Smooth muscle cell (in vitro differentiated cells): ENCODE measurements around the gene SPPL2C. TPM values are rescaled to one million over a fixed set of nuclear protein-coding genes. Genes with fewer than 3 reads are reported as not detected.

Source experiments
- DNase-seq: peaks from one replicate; lab custom pipeline; 2025; ENCODE audit not compliant: unreplicated experiment; lab: John Stamatoyannopoulos, UW
- H2AFZ ChIP-seq: fragments of 200-600 bp; sonication (generic); 2 replicates; pipeline ENCODE4 v1.6.0; 2016; ENCODE audit warnings: antibody characterized with exemption, low read depth, mild to moderate bottlenecking
- H3F3A ChIP-seq: fragments of 200-600 bp; sonication (generic); 2 replicates; pipeline ENCODE4 v1.6.0; 2017; ENCODE audit warnings: antibody characterized with exemption, low read depth
- H3K27ac ChIP-seq: fragments of 200-600 bp; sonication (generic); 2 replicates; pipeline ENCODE4 v1.5.1; 2016; ENCODE audit warnings: low read depth, mild to moderate bottlenecking
- H3K27me3 ChIP-seq: fragments of 200-600 bp; sonication (generic); 2 replicates; pipeline ENCODE4 v1.6.1; 2016; ENCODE audit warnings: low read depth, mild to moderate bottlenecking
- H3K36me3 ChIP-seq: fragments of 200-600 bp; sonication (generic); 2 replicates; pipeline ENCODE4 v1.5.1; 2016; ENCODE audit warnings: low read depth
- H3K4me1 ChIP-seq: fragments of 200-600 bp; sonication (generic); 2 replicates; pipeline ENCODE4 v1.5.1; 2016; ENCODE audit warnings: low read depth
- H3K4me2 ChIP-seq: fragments of 200-600 bp; sonication (generic); 2 replicates; pipeline ENCODE4 v1.6.0; 2016; ENCODE audit warnings: mild to moderate bottlenecking
- H3K4me3 ChIP-seq: fragments of 200-600 bp; sonication (generic); 2 replicates; pipeline ENCODE4 v1.5.1; 2016; ENCODE audit warnings: mild to moderate bottlenecking
- H3K79me2 ChIP-seq: fragments of 200-600 bp; sonication (generic); 2 replicates; pipeline ENCODE4 v1.6.0; 2016; ENCODE audit warnings: low read depth, mild to moderate bottlenecking
- H3K9ac ChIP-seq: fragments of 200-600 bp; sonication (generic); 2 replicates; pipeline ENCODE4 v1.6.0; 2016; ENCODE audit warnings: low read depth
- H3K9me3 ChIP-seq: fragments of 200-600 bp; sonication (generic); replicated peaks from 2 replicates; pipeline ENCODE4 v1.5.1; 2016; ENCODE audit warnings: low read depth
- H4K20me1 ChIP-seq: fragments of 200-600 bp; sonication (generic); 2 replicates; pipeline ENCODE4 v1.6.0; 2016; ENCODE audit warnings: low read depth
- CTCF ChIP-seq: fragments of 200-600 bp; sonication (generic); IDR thresholded peaks from 2 replicates; pipeline ENCODE4 v1.5.1; 2017; ENCODE audit warnings: borderline replicate concordance, mild to moderate bottlenecking, antibody characterized with exemption; ENCODE audit not compliant: insufficient read depth, poor library complexity, severe bottlenecking
- WGBS: methylation state at CpG from one replicate; pipeline ENCODE4 v1.1.7; 2016; ENCODE audit warnings: low lambda C conversion rate; 5-methylcytosine and 5-hydroxymethylcytosine counted together
- polyA plus RNA-seq: library from polyadenylated mRNA; unstranded; fragments of >200 nt; fragmentation: Nextera tagmentation; extraction: Ambion mirVana; gene quantifications from 2 replicates; pipeline ENCODE4 v1.2.1, GENCODE V29; 2016
- total RNA-seq: library from RNA; depleted of rRNA; stranded (reverse); fragments of >200 nt; gene quantifications from 2 replicates; pipeline ENCODE4 v1.2.3, GENCODE V29; 2014

The SPPL2C gene
- total and polyA plus RNA-seq, 2 experiments from 2014 or later = not detected

GRCh38 chr17:45867171-45867570 lies 22.5 kb downstream of the SPPL2C start:
- Histone ChIP-seq H3K9me3 (no peaks in the 10 kb centered on the region), H3K4me2 (no peak overlapping the region), H3K27ac (no peak overlapping the region), H2AFZ (no peak overlapping the region), H3F3A (no peaks in the 10 kb centered on the region), H3K4me3 (no peak overlapping the region), H3K79me2 (no peaks in the 10 kb centered on the region), H4K20me1 (no peaks in the 10 kb centered on the region), H3K4me1 (peaks cover 16% of the 10 kb centered on the region), H3K36me3 (no peaks in the 10 kb centered on the region), H3K27me3 (peaks cover 3% of the 10 kb centered on the region), H3K9ac (no peak overlapping the region)
- no peak for DNase-seq
- TF ChIP-seq CTCF = no peak
- 96% methylated on average over 6 of the region's 6 CpGs for WGBS

- Histone ChIP-seq H2AFZ (no peak overlapping the region), H3K4me3 (no peak overlapping the region), H3K27me3 (peaks cover 3% of the 10 kb centered on the region), H3K4me1 (peaks cover 16% of the 10 kb centered on the region), H3K27ac (no peak overlapping the region), H4K20me1 (no peaks in the 10 kb centered on the region), H3K9ac (no peak overlapping the region), H3K79me2 (no peaks in the 10 kb centered on the region), H3F3A (no peaks in the 10 kb centered on the region), H3K9me3 (no peaks in the 10 kb centered on the region), H3K4me2 (no peak overlapping the region), H3K36me3 (no peaks in the 10 kb centered on the region)
- TF ChIP-seq CTCF = no peak
- WGBS = 85% methylated on average over 8 of the region's 8 CpGs
- no peak for DNase-seq
Measured at GRCh38 chr17:45867702-45868101, 23.0 kb downstream of the SPPL2C start.

- H3K4me1 ChIP-seq = peaks cover 18% of the 10 kb centered on the region
- no peak overlapping the region for H2AFZ ChIP-seq
- peaks cover 3% of the 10 kb centered on the region for H3K27me3 ChIP-seq
- peaks cover under 1% of the 10 kb centered on the region for H3F3A ChIP-seq
- TF ChIP-seq CTCF = no peak
- WGBS = 30% methylated on average over 5 of the region's 5 CpGs
- H3K79me2 ChIP-seq = no peaks in the 10 kb centered on the region
- H3K4me3 ChIP-seq = no peak overlapping the region
- H3K9me3 ChIP-seq = no peaks in the 10 kb centered on the region
- H4K20me1 ChIP-seq = no peaks in the 10 kb centered on the region
- no peaks in the 10 kb centered on the region for H3K36me3 ChIP-seq
- H3K4me2 ChIP-seq = no peak overlapping the region
- H3K9ac ChIP-seq = no peak overlapping the region
- no peak for DNase-seq
- peak overlapping the region; percentile 28 for H3K27ac ChIP-seq
Measured at GRCh38 chr17:45868276-45868675, 23.6 kb downstream of the SPPL2C start.

- 40% methylated on average over 14 of the region's 14 CpGs for WGBS
- no peak overlapping the region for H3K4me3 ChIP-seq
- peak overlapping the region; percentile 43 for H3K27ac ChIP-seq
- no peak overlapping the region for H2AFZ ChIP-seq
- no peak for TF ChIP-seq CTCF
- H3K4me1 ChIP-seq = peaks cover 27% of the 10 kb centered on the region
- no peaks in the 10 kb centered on the region for H3K79me2 ChIP-seq
- no peaks in the 10 kb centered on the region for H3K9me3 ChIP-seq
- H3K36me3 ChIP-seq = no peaks in the 10 kb centered on the region
- H3F3A ChIP-seq = peaks cover 8% of the 10 kb centered on the region
- no peaks in the 10 kb centered on the region for H4K20me1 ChIP-seq
- H3K9ac ChIP-seq = no peak overlapping the region
- peaks cover under 1% of the 10 kb centered on the region for H3K27me3 ChIP-seq
- H3K4me2 ChIP-seq = peak overlapping the region; percentile 44
- DNase-seq = no peak
Measured at GRCh38 chr17:45869676-45870341, 25.1 kb downstream of the SPPL2C start.
